GM12873 (cell line): ENCODE results near the gene ADD2.

Experiments used
- TF ChIP-seq, protein P1 (sequence below): IDR thresholded peaks from 2 replicates; pipeline ENCODE4 v1.5.1; 2012; ENCODE audit warnings: low read depth, mild to moderate bottlenecking, moderate library complexity, low read length, control low read depth; ENCODE audit not compliant: insufficient read depth; ENCODE audit errors: missing control alignments

Gene ADD2

DNA sequence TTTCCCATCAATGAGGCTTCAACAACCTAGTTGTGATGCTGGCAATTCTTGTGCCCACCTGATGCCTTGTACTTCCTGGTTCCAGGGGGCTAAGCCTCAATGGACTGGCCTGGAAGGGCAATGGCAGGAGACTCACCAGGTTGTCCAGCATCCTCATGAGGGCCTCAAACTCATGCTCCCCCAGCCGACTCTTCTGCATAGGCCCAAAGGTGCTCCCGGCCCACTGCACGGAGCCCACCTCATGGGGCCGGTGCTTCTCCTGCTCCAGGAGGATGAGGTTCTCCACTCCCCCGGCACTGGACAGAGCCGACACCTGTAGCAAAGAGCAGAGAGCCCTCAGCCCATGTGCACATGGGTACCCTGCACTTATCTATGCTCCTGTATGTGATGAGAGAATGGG, 84.5 kb downstream of the ADD2 start:
- TF ChIP-seq, protein P1, sequence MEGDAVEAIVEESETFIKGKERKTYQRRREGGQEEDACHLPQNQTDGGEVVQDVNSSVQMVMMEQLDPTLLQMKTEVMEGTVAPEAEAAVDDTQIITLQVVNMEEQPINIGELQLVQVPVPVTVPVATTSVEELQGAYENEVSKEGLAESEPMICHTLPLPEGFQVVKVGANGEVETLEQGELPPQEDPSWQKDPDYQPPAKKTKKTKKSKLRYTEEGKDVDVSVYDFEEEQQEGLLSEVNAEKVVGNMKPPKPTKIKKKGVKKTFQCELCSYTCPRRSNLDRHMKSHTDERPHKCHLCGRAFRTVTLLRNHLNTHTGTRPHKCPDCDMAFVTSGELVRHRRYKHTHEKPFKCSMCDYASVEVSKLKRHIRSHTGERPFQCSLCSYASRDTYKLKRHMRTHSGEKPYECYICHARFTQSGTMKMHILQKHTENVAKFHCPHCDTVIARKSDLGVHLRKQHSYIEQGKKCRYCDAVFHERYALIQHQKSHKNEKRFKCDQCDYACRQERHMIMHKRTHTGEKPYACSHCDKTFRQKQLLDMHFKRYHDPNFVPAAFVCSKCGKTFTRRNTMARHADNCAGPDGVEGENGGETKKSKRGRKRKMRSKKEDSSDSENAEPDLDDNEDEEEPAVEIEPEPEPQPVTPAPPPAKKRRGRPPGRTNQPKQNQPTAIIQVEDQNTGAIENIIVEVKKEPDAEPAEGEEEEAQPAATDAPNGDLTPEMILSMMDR = no peak

DNA sequence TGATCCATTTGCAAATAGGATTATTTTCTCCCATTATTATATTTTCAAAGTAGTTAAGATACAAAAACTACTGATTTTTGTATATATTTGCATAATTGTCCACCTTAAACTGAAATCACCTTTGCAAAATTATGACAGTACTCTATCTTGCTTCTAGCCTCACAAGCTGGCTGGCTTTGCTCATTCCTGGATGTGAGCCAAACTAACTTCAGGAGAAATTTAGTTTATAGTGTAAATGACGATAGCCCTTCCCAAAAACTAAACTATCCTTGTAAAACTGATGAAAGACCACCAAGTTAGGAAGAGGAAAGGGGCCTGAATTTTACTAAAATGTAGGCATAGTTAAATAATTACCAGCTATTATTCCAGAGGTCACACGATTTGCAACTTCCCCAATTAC, 87.3 kb downstream of the ADD2 start:
- TF ChIP-seq, protein P1 = no peak

DNA sequence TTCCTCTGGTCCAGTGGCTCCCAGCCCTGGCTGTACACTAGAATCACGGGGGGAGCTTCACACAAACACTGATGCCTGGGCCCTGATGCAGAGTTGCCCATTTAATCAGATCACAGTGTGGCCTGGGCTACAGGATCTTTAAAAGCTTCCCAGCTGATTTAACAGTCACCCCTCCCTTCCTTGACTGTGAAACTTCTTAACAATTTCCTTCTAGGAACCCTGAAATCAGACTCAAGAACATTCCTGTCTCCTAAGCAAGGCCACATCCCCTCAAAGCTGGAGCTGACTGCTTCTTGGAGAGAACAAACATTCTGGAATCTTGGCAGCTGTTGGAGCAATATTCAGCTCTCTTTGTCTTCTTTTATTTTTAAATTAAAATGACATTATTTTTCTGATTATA, 88.7 kb downstream of the ADD2 start:
- TF ChIP-seq, protein P1 = no peak

DNA sequence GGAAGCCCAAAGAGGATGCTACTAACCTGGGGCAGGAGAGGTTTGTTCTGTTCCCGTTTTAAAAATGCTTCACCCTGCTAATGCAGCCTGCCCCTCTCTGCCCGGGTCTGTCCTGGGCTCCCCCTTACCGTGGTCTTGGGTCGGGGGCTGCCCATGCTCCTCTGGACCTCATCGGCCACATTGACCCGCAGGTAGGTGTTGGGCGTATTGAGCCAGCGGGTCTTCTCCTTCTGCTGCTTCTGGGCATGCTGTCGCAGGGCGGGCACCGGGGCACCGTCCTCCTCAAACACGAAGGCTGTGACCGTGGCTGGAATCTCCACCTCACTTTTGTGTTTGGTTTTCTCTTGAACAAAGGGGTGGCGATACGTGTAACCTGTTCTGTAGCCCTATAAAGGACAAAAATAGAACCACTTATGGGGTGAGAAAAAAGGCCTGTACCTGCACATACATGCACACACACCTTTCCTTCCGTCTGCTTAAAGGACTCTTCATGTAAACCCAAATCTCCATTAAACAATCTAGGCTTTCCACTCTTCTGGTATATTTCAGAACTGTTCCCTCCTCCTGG, 89.3 kb downstream of the ADD2 start:
- TF ChIP-seq, protein P1 = no peak

DNA sequence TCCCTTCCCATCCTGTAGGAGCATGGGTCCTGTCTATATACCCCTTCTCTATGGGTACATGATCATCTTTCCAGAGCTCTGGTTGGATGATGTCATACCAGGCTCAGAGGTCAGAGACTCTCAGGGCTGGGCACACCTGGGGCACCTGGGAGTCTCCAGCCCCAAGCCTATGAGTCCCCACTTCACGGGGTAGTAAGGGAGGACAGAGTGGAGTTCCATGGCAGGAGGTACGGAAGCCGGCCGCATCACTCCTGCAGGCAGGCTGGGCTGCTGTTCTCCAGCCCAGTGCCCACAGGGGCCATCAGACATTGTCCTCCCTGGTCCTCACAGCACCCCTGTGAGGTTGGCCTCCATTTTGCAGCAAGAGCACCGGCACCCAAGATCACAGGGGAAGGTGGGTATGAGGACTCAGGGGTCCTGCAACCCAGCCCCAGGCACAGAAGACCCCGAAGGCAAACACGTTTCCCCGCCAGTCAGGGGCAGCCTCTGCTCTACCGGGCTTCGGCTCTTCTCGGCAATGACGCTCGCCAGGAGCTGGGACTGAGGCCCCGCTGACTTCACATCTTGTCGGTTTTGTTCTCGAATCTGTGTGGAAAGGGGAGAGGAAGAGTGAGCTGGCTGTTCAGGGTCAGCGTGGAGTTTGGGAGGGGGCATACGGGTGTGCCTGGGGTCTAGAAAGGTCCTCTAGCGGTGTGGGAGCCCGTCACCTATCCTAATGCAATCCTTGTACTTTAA, 91.5 kb downstream of the ADD2 start:
- TF ChIP-seq, protein P1 = no peak

DNA sequence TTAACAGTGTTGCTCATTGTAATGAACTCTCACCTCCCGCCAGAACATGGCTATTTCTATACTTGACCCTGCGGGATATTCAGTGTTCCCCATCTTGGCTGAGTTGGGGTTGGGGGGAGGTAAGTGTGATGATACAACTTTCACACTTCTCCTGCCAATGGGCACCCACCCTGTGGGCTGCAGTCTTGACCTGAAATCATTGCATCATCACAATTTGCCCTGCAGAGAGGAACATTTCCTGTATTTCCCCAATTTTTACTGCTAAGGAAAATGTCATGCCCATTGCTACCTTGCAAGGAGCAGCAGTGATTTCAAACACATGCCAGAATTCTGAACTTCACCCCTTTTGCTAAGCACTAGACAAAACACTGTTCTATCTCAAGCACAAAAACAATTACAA, 92.1 kb downstream of the ADD2 start:
- TF ChIP-seq, protein P1 = no peak

DNA sequence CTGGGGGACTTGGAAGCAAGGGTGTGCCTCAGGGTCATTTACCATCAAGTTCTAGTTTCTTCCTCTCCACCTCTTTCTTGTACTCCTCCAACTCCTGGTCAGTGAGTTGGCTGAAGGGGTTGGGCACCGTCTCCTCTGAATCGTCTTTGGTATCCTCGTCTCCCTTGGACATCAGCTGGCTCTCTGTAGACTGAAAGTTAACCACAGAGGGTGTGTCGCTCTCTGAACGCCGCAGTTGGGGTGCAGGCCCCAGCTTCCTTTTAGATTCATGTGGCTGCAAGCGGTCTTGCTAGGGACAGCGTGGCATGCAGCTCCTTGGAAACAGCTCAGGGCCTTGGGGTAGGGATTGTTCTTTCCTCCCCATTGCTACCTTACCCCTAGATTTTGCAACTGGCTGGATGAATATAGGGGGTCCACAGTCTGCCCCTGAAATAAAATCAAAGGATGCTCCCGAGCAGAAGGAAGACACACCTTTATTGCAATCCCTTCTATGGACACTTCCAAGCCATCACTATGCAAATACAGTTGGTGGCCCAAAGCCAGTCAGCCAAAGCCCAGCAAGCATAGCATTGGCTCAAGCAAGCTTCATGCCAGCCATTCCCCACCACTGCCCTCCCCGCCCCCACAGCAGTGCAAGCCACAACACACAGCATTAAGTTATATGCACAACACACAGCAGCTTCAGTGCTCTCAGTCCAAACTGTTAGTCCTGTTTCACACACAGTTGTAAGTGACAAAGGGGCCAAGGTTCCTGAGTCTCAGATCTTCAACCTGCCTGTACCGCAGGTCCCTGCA, 93.2 kb downstream of the ADD2 start:
- TF ChIP-seq, protein P1 = no peak
